MM.1S (cell line): ENCODE results near the gene ST3GAL3.

Experiments
- CTCF ChIP-seq: fragments of 300-600 bp; sonication (generic); IDR thresholded peaks from 2 replicates; pipeline ENCODE4 v1.5.1; 2016; ENCODE audit warnings: antibody characterized with exemption, low read length, mixed read lengths
- EZH2 ChIP-seq: fragments of 300-600 bp; sonication (generic); optimal IDR thresholded peaks from 2 replicates; pipeline ENCODE3; 2017; ENCODE audit warnings: low read depth, mild to moderate bottlenecking, antibody characterized with exemption, low read length, mixed read lengths

GRCh38 chr1:43786201-43786958 lies 79.0 kb downstream of the ST3GAL3 start:
- TF ChIP-seq CTCF (no peak), EZH2 (no peak)
